ENCODE data around the gene TPP1. TPM values are rescaled to one million over a fixed set of nuclear protein-coding genes. Genes with fewer than 3 reads are reported as not detected.

TPP1 gene
- total and polyA plus RNA-seq, 9 of the 15 experiments (the other 6 are each of a cell fraction or from before 2014, with no cell fraction given): 7.5 to 75.8 (median 15.7) TPM

- Histone ChIP-seq H4K20me1 (replicated peaks; ENCODE audit: control insufficient read depth, insufficient read depth, low read length) (no peaks in the 10 kb centered on the region), H3K9me1 (ENCODE audit: control insufficient read depth, insufficient read depth, low read length) (no peaks in the 10 kb centered on the region), H3K4me3 (no peak overlapping the region), H3K36me3 (ENCODE audit: control insufficient read depth, insufficient read depth, low read length) (no peaks in the 10 kb centered on the region), H3K79me2 (ENCODE audit: control insufficient read depth, insufficient read depth, low read length) (no peaks in the 10 kb centered on the region), H3K9ac (ENCODE audit: insufficient read depth in 1 of 2, low read depth in 2 of 2, low read length in 2 of 2) (no peak overlapping the region), H3K4me2 (ENCODE audit: insufficient read depth, low read length) (peak overlapping the region; percentile 43), H3K27me3 (ENCODE audit: control insufficient read depth in 2 of 2, insufficient read depth in 2 of 2, low read length in 2 of 2) (no peaks in the 10 kb centered on the region), H3K9me3 (replicated peaks; ENCODE audit: control insufficient read depth, insufficient read depth, low read depth, low read length) (no peaks in the 10 kb centered on the region), H2AFZ (ENCODE audit: low read depth, low read length) (peak overlapping the region; percentile 53; the same call in 1 of the 2 replicates), H3K27ac (ENCODE audit: extremely low read depth, low read depth, low read length) (no peak overlapping the region), H3K4me1 (replicated peaks in 1 of 2; ENCODE audit: control insufficient read depth in 2 of 2, insufficient read depth in 2 of 2, low read length in 2 of 2) (peaks cover 22 to 35% of the 10 kb centered on the region in 2 experiments)
- ChIA-PET POLR2A (no interaction called here), CTCF (ENCODE audit: low intra/inter-chr PET ratio) (interaction anchor here (0.8 kb wide), 1 partner anchor 19 kb away, joined by 3 read pairs; no protein-coding TSS in a partner anchor)
- ATAC-seq (peak; percentile 69), FAIRE-seq (peak; percentile 94), DNase-seq (ENCODE audit: extremely low read depth in 1 of 4, low spot score in 3 of 4) (peak; percentile 56 to 82 (median 67))
- in situ Hi-C loops (cut with MboI) (no loop called here), intact Hi-C loops (cut with micrococcal nuclease) (no loop called here)
- no TSS peak for BruUV-seq (replicated peaks)
- 1% methylated on average over 6 of the region's 6 CpGs for WGBS (ENCODE audit: insufficient coverage, low coverage, missing lambda C conversion rate)
- TF ChIP-seq ZBTB11 (CRISPR knock-in tag; IDR thresholded peaks at IDR 0.05) (no peak), ZFX (CRISPR knock-in tag; IDR thresholded peaks at IDR 0.05) (no peak), DPF2 (IDR thresholded peaks at IDR 0.05) (peak; percentile 92), PHF8 (IDR thresholded peaks at IDR 0.05; ENCODE audit: borderline replicate concordance, low read length) (no peak), NR0B1 (IDR thresholded peaks at IDR 0.05; ENCODE audit: partially characterized antibody) (no peak), MYBL2 (IDR thresholded peaks at IDR 0.05; ENCODE audit: low read depth) (no peak), MYBL2 (CRISPR knock-in tag; IDR thresholded peaks at IDR 0.05; ENCODE audit: borderline replicate concordance) (no peak), CLOCK (CRISPR knock-in tag; IDR thresholded peaks at IDR 0.05; ENCODE audit: borderline replicate concordance) (no peak), CREB3L1 (IDR thresholded peaks at IDR 0.05; ENCODE audit: borderline replicate concordance, low read depth) (no peak), GATAD2B (IDR thresholded peaks at IDR 0.05; ENCODE audit: borderline replicate concordance) (no peak), ZNF12 (CRISPR knock-in tag; IDR thresholded peaks at IDR 0.05) (no peak), BCL6 (CRISPR knock-in tag; IDR thresholded peaks at IDR 0.05) (no peak)
Measured at GRCh38 chr11:6650980-6651379, 31.8 kb upstream of the TPP1 start.

All from K562 (cell line).